ENCODE measurements around the gene ADM5.

The ADM5 gene, protein sequence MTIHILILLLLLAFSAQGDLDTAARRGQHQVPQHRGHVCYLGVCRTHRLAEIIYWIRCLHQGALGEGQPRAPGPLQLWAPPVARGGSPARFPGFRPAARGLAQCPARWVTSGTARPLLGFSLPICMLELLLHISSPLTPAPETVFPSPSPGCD

DNA sequence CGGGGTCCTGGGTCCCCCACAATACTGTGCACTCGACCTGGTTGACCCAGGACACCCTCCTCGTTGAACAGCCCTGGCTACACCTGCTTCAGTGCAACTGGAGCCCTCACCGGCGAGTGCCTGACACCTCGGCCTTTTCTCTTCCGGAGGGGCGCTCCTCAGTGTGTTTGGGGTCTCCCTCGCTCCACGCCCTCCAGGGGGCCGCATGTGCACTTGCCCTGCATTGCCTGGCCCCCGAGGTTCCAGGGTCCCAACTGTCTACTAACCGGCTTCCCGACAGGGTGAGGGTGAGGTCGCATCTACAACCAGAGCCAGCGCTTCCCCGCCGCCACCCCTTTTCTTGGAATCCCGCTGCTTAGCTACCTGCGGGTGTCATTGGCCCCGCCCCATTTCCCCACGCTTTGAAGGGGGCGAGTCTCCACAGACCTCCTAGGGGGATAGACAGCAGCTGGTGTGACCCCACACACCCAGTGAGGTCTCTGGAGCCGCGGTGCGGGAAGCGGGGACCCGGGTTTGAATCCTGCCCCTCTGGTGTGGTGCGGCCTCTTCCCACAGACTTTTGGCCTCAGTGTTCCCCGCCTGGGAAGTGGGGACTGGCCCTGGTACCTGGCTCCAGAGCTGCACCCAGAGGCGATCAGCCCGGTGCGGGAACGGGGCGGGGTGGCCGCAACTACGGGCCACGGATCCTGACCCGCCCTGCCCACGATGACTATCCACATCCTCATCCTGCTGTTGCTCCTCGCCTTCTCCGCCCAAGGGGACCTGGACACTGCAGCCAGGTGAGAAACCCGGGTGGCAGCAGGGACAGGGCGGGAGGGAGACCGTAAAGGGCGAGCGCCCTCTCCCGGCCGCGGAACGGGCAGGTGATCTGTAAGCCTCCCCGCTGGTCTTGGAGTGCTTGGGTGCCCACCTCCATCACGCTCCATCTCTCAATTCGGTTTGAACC is at the start of gene ADM5:
Gene ADM5, plus strand, starts transcription at position 462 of the 946 bp plus-strand sequence. Its CDS starts 244 bp downstream, at position 706.
- H3K27ac Mint-ChIP-seq, result peak within 1 kb of the TSS; percentile 73
- peaks cover 16% of the 10 kb centered on the region for H3K27me3 Mint-ChIP-seq
- H3K9me3 Mint-ChIP-seq, result no peaks in the 10 kb centered on the region
- peak within 1 kb of the TSS; percentile 62 for H3K4me3 Mint-ChIP-seq
- peak; percentile 69 for DNase-seq
- peaks cover 37% of the 10 kb centered on the region for H3K4me1 Mint-ChIP-seq (ENCODE audit: low read depth)
- peaks cover 53% of the 10 kb centered on the region for H3K36me3 Mint-ChIP-seq (ENCODE audit: low read depth)

DNA sequence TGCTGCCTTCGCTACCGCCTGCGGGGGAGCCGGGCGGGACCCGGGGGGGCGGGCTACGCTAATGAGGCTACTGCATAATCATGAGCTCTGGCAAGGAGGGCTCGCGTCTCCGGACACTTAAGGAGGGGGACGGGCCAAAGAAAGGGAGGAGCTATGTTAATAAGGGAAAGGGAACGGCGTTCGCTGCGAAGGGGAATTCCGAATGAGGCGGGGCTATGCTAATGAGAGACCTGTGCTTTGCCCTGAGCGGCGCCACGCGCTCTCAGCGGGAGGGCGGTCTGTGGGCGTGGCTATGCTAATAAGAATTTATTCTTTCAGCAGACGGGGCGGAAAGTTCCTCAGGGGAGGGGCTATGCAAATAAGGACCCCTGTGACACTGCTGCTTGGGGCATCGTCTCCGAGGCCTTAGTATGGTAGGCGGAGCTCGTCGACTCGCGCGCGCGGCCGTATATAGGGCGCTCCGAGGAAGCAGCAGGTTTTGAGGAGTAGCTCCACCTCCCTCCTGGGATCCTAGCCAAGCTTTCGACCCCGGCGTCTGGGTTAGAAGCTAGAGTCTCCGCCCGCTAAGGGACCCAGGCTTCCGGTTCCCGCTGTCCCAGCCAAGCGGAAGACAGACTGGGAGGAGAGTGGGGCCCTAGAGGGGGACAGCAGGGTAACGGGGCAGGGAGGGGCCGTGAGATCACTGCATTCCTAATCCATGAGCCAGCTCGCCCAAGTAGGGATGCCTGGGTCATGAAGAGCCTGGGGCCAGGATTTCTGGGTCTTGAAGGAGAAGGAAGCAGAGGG is 49.1 kb upstream of the ADM5 start, which contains the start of gene RRAS:
Gene RRAS, minus strand, starts transcription at position 31 of the 786 bp plus-strand sequence. CDS start 45 bp downstream, outside the sequence.
- no peaks in the 10 kb centered on the region for H3K27me3 Mint-ChIP-seq
- peaks cover 49% of the 10 kb centered on the region for H3K4me1 Mint-ChIP-seq (ENCODE audit: low read depth)
- peak within 1 kb of the TSS; percentile 99 for H3K4me3 Mint-ChIP-seq
- no peaks in the 10 kb centered on the region for H3K9me3 Mint-ChIP-seq
- H3K27ac Mint-ChIP-seq, result peak within 1 kb of the TSS; percentile 100
- peak; percentile 99 for DNase-seq
- peaks cover 31% of the 10 kb centered on the region for H3K36me3 Mint-ChIP-seq (ENCODE audit: low read depth)

DNA sequence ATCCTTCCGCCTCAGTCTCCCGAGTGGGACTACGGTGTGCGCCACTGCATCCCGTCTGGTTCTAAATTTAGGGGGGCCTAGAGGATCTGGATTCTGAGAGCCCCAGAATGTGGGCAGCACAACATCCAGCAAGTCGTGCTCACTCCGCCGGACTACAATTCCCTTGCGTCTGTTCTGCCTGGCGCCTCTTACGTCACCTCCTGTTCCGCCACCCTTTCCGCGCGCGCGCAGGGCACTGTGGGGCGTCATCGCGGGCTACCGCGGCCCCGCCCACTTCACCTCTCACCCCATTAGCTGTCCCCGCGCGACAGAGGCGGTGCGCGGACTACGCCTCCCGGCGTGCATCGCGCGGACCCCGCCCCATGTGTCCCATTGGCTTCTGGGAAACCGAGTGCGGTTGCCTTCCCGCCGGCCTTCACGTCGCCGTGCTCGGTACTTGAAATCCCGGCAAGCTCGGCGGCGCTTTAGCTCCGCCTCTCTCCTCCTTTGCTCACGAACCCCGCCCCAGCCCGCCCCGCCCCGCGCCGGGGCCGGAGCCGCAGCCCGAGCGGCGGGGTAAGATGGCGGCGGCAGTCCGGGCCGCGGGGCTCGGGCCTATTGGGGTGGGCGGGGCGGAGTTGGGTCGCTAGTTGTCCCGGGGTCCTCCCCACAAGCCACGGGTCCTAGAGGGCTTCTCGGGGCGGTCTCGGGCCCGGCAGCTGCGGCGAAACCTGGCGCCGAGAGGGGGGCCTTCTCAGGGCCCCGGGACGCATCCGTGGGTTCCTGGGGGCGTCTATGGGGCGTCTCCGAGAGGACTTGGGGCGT is 47.5 kb upstream of the ADM5 start, which contains the start of gene SCAF1:
Gene SCAF1, plus strand, starts transcription at position 522 of the 804 bp plus-strand sequence. CDS start 2,818 bp downstream, outside the sequence.
- Mint-ChIP-seq H3K4me3 (peak within 1 kb of the TSS; percentile 99), H3K27me3 (no peaks in the 10 kb centered on the region), H3K36me3 (ENCODE audit: low read depth) (peaks cover 47% of the 10 kb centered on the region), H3K9me3 (no peaks in the 10 kb centered on the region), H3K27ac (peak within 1 kb of the TSS; percentile 100), H3K4me1 (ENCODE audit: low read depth) (peaks cover 55% of the 10 kb centered on the region)
- DNase-seq, result peak; percentile 99

DNA sequence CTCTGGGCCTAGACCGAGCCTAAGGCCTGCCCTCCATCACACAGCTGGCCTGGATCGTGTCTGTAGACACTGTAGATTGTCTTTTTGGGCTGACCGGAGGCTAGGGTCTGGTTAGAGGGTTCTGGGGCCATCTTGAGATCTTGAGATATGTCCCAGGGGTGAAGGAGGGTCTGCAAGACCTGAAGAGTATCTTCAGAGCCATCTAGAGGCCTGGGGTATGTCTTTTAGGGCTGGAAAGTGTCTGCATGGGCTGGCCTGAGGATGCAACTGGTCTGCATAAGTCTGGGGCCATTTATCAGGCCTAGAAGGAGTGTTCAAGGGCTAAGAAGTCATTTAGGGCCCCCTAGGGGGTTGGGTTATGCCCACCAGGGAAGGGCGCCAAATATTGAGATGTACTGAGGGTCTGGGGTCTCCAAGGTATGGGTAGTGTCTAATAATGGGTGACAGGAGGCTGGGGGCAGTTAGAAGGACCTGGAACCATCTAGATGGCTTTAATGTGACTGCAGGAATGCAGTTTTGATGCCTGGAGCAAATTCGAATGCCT is 46.8 kb upstream of the ADM5 start:
- H3K9me3 Mint-ChIP-seq, result no peaks in the 10 kb centered on the region
- peak overlapping the region; percentile 99 for H3K4me3 Mint-ChIP-seq
- H3K36me3 Mint-ChIP-seq (ENCODE audit: low read depth), result peaks cover 54% of the 10 kb centered on the region
- H3K4me1 Mint-ChIP-seq (ENCODE audit: low read depth), result peaks cover 58% of the 10 kb centered on the region
- H3K27me3 Mint-ChIP-seq, result no peaks in the 10 kb centered on the region
- peak overlapping the region; percentile 100 for H3K27ac Mint-ChIP-seq
- DNase-seq, result no peak

DNA sequence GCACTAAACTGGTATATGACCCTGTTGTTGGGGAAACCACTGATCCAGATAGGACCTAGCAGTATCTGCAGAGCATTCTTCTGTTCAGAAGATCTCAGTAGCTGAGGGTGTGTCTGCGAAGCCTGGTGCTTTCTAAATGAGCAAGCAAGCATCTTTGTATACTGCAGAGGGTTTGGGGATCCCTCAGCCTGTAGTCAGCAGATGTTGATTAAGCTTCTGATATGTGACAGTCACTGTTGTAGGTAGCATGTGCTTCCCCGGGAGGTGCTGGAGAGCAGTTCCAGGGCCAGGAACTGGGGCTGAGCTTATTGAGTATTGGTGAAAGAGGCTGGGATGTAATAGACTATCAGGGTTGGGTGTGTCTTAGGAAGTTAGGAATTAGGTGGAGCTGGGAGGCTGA is 45.9 kb upstream of the ADM5 start:
- DNase-seq, result no peak
- peak overlapping the region; percentile 99 for H3K4me3 Mint-ChIP-seq
- peak overlapping the region; percentile 100 for H3K27ac Mint-ChIP-seq
- H3K36me3 Mint-ChIP-seq (ENCODE audit: low read depth), result peaks cover 59% of the 10 kb centered on the region
- no peaks in the 10 kb centered on the region for H3K27me3 Mint-ChIP-seq
- H3K4me1 Mint-ChIP-seq (ENCODE audit: low read depth), result peaks cover 54% of the 10 kb centered on the region
- H3K9me3 Mint-ChIP-seq, result no peaks in the 10 kb centered on the region

DNA sequence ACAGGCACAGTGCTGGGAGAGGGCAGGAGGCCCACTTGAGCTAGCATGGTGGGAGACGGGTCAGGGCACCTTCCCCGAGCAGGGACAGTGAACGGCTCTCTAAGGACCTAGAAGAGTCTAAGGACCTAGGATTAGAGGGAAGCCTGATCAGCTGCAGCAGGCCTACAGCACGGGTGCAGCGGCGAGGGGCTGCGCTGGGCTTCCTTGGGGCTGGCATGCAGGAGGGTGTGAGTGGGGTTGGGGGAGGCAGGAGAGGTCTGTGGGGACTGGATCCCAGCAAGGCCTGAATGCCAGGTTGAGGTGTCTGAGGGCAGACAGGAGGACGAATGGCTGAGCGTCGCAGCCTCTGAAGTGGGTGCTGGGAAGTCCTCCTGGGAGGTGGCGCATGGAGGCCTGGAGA is 43.8 kb upstream of the ADM5 start:
- H3K4me1 Mint-ChIP-seq (ENCODE audit: low read depth), result peaks cover 41% of the 10 kb centered on the region
- H3K9me3 Mint-ChIP-seq, result no peaks in the 10 kb centered on the region
- H3K36me3 Mint-ChIP-seq (ENCODE audit: low read depth), result peaks cover 79% of the 10 kb centered on the region

DNA sequence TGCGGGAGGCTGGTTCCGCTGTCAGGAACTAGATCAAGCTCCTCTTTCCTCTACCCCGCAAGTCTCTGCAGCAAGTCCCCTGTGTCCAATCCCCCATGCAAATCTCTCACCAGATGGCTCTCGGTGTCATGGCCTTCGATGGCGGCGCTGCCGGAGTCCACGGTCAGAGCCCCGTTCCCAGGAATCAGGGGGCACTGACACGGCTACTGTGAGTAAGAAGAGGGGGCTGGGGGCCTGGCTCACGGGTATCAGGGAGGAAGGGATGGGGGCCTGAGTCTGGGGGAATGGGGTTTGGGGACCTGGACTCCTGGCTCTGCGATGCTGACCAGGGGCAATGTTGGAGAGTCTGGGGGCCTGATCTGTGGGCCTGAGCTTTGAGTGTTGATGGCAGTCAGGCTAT is 43.4 kb upstream of the ADM5 start:
- Mint-ChIP-seq H3K27me3 (no peaks in the 10 kb centered on the region), H3K27ac (peak overlapping the region; percentile 47), H3K4me3 (no peak overlapping the region), H3K36me3 (ENCODE audit: low read depth) (peaks cover 77% of the 10 kb centered on the region), H3K4me1 (ENCODE audit: low read depth) (peaks cover 37% of the 10 kb centered on the region), H3K9me3 (no peaks in the 10 kb centered on the region)
- no peak for DNase-seq

More for the DNA sequence above, 43.8 kb upstream of the ADM5 start:
- DNase-seq, result no peak
- peak overlapping the region; percentile 47 for H3K27ac Mint-ChIP-seq
- no peaks in the 10 kb centered on the region for H3K27me3 Mint-ChIP-seq
- no peak overlapping the region for H3K4me3 Mint-ChIP-seq

DNA sequence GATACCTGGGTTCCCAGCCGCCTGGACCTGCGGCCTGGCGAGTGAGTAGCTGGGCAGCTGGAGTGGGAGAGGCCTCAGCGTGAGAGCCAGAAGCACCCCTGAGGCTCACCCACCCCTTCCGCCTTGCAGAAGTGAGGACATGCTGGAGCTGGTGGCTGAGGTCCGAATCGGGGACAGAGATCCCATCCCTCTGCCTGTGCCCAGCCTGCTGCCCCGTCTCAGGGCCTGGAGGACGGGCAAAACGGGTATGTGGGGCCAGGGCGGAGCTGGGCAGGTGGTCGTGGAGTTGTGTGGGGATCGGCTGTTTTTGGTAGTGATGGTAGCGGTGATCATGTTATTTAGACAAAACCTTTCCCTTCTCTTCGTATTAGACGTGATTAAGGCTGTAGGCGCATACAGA is 42.8 kb upstream of the ADM5 start:
- Mint-ChIP-seq H3K4me1 (ENCODE audit: low read depth) (peaks cover 35% of the 10 kb centered on the region), H3K9me3 (no peaks in the 10 kb centered on the region), H3K27ac (peak overlapping the region; percentile 63), H3K36me3 (ENCODE audit: low read depth) (peaks cover 75% of the 10 kb centered on the region), H3K27me3 (no peaks in the 10 kb centered on the region), H3K4me3 (no peak overlapping the region)
- no peak for DNase-seq

DNA sequence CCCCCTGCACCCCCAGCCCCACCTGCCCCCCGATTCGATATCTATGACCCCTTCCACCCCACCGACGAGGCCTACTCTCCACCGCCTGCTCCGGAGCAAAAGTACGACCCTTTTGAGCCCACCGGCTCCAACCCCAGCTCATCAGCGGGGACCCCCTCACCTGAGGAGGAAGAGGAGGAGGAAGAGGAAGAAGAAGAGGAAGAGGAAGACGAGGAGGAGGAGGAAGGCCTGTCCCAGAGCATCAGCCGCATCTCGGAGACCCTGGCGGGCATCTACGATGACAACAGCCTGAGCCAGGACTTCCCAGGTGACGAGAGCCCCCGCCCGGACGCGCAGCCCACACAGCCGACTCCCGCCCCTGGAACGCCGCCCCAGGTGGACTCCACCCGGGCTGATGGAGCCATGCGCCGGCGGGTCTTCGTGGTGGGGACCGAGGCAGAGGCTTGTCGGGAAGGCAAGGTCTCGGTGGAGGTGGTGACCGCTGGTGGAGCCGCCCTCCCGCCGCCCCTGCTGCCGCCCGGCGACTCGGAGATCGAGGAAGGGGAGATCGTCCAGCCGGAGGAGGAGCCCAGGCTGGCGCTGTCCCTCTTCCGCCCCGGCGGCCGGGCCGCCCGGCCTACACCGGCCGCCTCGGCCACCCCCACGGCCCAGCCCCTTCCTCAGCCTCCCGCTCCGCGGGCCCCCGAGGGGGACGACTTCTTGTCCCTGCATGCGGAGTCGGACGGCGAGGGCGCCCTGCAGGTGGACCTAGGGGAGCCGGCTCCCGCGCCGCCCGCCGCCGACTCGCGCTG is 38.2 kb upstream of the ADM5 start:
- no peak for DNase-seq
- Mint-ChIP-seq H3K27me3 (no peaks in the 10 kb centered on the region), H3K27ac (no peak overlapping the region), H3K4me3 (no peak overlapping the region), H3K36me3 (ENCODE audit: low read depth) (peaks cover 78% of the 10 kb centered on the region), H3K4me1 (ENCODE audit: low read depth) (peaks cover 4% of the 10 kb centered on the region), H3K9me3 (no peaks in the 10 kb centered on the region)

DNA sequence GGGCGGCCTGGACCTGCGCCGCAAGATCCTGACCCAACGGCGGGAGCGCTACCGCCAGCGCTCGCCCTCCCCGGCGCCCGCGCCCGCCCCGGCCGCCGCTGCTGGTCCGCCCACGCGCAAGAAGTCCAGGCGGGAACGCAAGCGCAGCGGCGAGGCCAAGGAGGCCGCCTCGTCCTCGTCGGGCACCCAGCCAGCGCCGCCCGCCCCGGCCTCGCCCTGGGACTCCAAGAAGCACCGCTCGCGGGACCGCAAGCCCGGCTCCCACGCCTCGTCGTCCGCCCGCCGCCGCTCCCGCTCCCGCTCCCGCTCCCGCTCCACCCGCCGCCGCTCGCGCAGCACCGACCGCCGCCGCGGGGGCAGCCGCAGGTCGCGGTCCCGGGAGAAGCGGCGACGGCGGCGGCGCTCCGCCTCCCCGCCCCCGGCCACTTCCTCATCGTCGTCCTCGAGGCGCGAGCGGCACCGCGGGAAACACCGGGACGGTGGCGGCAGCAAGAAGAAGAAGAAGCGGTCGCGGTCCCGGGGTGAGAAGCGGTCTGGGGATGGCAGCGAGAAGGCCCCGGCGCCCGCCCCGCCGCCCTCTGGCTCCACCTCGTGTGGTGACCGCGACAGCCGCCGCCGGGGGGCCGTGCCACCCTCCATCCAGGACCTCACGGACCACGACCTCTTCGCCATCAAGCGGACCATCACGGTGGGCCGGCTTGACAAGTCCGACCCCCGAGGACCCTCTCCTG is 37.4 kb upstream of the ADM5 start:
- Mint-ChIP-seq H3K4me3 (no peak overlapping the region), H3K36me3 (ENCODE audit: low read depth) (peaks cover 78% of the 10 kb centered on the region), H3K9me3 (no peaks in the 10 kb centered on the region), H3K27me3 (no peaks in the 10 kb centered on the region), H3K4me1 (ENCODE audit: low read depth) (peaks cover 2% of the 10 kb centered on the region), H3K27ac (no peak overlapping the region)
- no peak for DNase-seq

DNA sequence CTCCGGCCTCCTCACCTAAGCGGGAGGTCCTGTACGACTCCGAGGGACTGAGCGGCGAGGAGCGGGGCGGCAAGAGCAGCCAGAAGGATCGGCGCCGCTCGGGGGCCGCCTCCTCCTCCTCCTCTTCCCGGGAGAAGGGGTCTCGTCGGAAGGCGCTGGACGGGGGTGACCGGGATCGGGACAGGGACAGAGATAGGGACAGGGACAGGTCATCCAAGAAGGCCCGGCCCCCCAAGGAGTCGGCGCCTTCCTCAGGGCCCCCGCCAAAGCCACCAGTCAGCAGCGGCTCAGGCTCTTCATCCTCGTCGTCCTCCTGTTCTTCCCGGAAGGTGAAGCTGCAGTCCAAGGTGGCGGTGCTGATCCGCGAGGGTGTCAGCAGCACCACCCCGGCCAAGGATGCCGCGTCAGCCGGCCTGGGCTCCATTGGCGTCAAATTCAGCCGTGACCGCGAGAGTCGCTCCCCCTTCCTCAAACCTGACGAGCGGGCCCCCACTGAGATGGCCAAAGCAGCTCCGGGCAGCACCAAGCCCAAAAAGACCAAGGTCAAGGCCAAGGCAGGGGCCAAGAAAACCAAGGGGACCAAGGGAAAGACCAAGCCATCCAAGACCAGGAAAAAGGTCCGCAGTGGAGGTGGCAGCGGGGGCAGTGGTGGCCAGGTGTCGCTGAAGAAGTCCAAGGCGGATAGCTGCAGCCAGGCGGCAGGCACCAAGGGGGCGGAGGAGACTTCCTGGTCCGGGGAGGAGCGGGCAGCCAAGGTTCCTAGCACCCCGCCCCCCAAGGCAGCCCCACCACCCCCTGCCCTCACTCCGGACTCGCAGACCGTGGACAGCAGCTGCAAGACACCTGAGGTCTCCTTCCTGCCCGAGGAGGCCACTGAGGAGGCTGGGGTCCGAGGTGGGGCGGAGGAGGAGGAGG is 36.6 kb upstream of the ADM5 start:
- H3K36me3 Mint-ChIP-seq (ENCODE audit: low read depth), result peaks cover 77% of the 10 kb centered on the region
- H3K4me1 Mint-ChIP-seq (ENCODE audit: low read depth), result peaks cover 2% of the 10 kb centered on the region
- no peaks in the 10 kb centered on the region for H3K9me3 Mint-ChIP-seq
- H3K4me3 Mint-ChIP-seq, result no peak overlapping the region
- no peaks in the 10 kb centered on the region for H3K27me3 Mint-ChIP-seq
- DNase-seq, result no peak
- peak overlapping the region; percentile 44 for H3K27ac Mint-ChIP-seq

DNA sequence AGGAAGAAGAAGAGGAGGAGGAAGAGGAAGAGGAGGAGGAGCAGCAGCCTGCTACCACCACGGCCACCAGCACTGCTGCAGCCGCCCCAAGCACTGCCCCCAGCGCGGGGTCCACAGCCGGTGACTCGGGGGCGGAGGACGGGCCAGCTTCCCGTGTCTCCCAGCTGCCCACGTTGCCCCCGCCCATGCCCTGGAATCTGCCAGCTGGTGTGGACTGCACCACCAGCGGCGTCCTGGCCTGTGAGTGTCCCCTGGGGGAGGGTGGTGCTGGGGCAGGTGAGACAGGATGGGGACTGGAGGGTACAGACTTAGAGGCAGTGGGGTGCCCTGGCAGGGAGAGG is 36.0 kb upstream of the ADM5 start:
- Mint-ChIP-seq H3K27me3 (no peaks in the 10 kb centered on the region), H3K27ac (peak overlapping the region; percentile 59), H3K4me3 (no peak overlapping the region), H3K9me3 (no peaks in the 10 kb centered on the region), H3K4me1 (ENCODE audit: low read depth) (peaks cover 2% of the 10 kb centered on the region), H3K36me3 (ENCODE audit: low read depth) (peaks cover 79% of the 10 kb centered on the region)
- no peak for DNase-seq
